CD4-positive, CD25-positive, alpha-beta regulatory T cell (primary cell): ENCODE data around the gene PSPN. TPM values are rescaled to one million over a fixed set of nuclear protein-coding genes. Genes with fewer than 3 reads are reported as not detected.
"Not testable (repeated sequence)": the region's sequence is repeated elsewhere in the genome, so short reads cannot be mapped to it uniquely, and the experiment has no call there.

Experiments
- ATAC-seq, 2 donors: fragments of 150-1000 bp; cut with Tn5 transposase; one replicate each; pipeline ENCODE4 v1.10.0; 2021; ENCODE audit warnings: low read depth in 2 of 2, moderate number of reproducible peaks in 2 of 2, moderate library complexity in 1 of 2
- DNase-seq, 3 donors: peaks; one replicate each; pipeline versions ENCODE4 v3.0.0 to v3.0.0-alpha.2; 2012 to 2022; ENCODE audit warnings: mixed read lengths in 1 of 3
- H3K27ac ChIP-seq: one replicate; pipeline ENCODE4 v1.7.0; 2013; ENCODE audit warnings: mild to moderate bottlenecking, low read length; ENCODE audit not compliant: insufficient read depth, poor library complexity, severe bottlenecking
- H3K27me3 ChIP-seq: one replicate; pipeline ENCODE4 v1.7.0; 2013; ENCODE audit warnings: low read length; ENCODE audit not compliant: control insufficient read depth, insufficient read depth
- H3K36me3 ChIP-seq: one replicate; pipeline ENCODE4 v1.7.0; 2013; ENCODE audit warnings: mild to moderate bottlenecking, low read length, moderate library complexity; ENCODE audit not compliant: control insufficient read depth, insufficient read depth
- H3K4me1 ChIP-seq: 2 replicates; pipeline ENCODE4 v1.7.0; 2013; ENCODE audit warnings: mild to moderate bottlenecking, low read length; ENCODE audit not compliant: insufficient read depth, control insufficient read depth, poor library complexity, severe bottlenecking
- H3K4me3 ChIP-seq: one replicate; pipeline ENCODE4 v1.7.0; 2013; ENCODE audit warnings: low read depth, mild to moderate bottlenecking, low read length, moderate library complexity
- H3K9me3 ChIP-seq, 2 experiments: 1 replicate in 1 of 2; 2 replicates in 1 of 2; pipeline ENCODE4 v1.7.0; 2013; ENCODE audit warnings: low read length in 2 of 2, mild to moderate bottlenecking in 1 of 2, moderate library complexity in 1 of 2; ENCODE audit not compliant: control insufficient read depth in 2 of 2
- H3K27ac Mint-ChIP-seq, 3 donors: one replicate each; pipeline ENCODE4 v1.8.0; 2020 to 2022; ENCODE audit warnings: mild to moderate bottlenecking in 3 of 3, mixed read lengths in 3 of 3, moderate library complexity in 2 of 3
- H3K27me3 Mint-ChIP-seq: one replicate; pipeline ENCODE4 v1.8.0; 2022; ENCODE audit warnings: mild to moderate bottlenecking, mixed read lengths
- H3K36me3 Mint-ChIP-seq: one replicate; pipeline ENCODE4 v1.8.0; 2020; ENCODE audit warnings: mixed read lengths
- H3K4me1 Mint-ChIP-seq, 4 donors: one replicate each; pipeline ENCODE4 v1.8.0; 2020 to 2022; ENCODE audit warnings: mixed read lengths in 4 of 4, mild to moderate bottlenecking in 1 of 4
- H3K4me3 Mint-ChIP-seq, 4 donors: one replicate each; pipeline ENCODE4 v1.8.0; 2020 to 2022; ENCODE audit warnings: mild to moderate bottlenecking in 4 of 4, mixed read lengths in 4 of 4, moderate library complexity in 3 of 4
- H3K9me3 Mint-ChIP-seq, 7 donors: one replicate each; pipeline ENCODE4 v1.8.0; 2020 to 2022; ENCODE audit warnings: mixed read lengths in 7 of 7, mild to moderate bottlenecking in 3 of 7, moderate library complexity in 2 of 7
- polyA plus RNA-seq, 4 donors: library from polyadenylated mRNA; unstranded; fragments of 300-500 nt; fragmentation: Illumina TruSeq; gene quantifications; one replicate each; pipeline ENCODE4 v1.2.3, GENCODE V29; 2021
- total RNA-seq: library from RNA; stranded (reverse); gene quantifications from one replicate; pipeline ENCODE4 v1.2.3, GENCODE V29; 2022

Gene PSPN
- total and polyA plus RNA-seq, 5 donors from 2014 or later = 0.41 to 1.0 (median 0.72) TPM

DNA sequence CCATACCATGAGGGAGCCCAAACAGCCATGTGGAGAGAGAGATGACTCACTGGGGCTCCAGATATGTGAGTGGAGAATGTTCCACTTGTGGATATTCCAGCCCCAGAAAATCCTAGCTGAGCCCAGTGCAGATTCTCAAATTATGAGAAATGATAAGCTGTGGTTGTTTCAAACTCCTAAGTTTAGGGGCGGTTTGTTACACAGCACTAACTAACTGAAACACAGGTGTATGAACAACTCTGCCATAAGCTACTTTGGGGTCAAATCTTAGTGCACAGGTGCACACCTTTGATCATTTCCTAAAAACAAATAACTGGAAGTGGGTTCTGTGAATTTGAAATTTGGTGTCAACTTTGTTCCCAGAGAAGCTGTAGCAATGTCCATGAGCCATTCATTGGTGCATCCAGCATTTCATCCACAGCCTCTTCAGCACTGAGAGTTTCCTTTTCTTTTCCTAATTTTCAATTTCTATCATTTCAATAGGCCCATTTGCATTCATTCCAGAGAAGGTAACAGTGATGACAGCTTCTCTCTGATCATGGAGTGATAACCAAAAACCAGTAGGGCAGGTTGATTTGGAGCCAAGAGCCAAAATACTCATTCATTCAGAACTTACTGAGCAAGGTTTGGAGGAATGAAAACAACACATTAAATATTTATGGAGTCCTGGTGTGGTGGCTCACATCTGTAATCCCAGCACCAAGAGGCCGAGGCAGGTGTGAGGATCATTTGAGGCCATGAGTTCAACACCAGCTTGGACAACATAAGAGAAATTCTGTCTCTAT is 23.2 kb downstream of the PSPN start:
- no peaks in the 10 kb centered on the region for H3K9me3 ChIP-seq
- DNase-seq = no peak
- peaks cover 14% of the 10 kb centered on the region for H3K36me3 ChIP-seq
- Mint-ChIP-seq H3K9me3 (no peaks in the 10 kb centered on the region), H3K27ac (no peak overlapping the region), H3K4me1 (no peaks in the 10 kb centered on the region), H3K27me3 (no peaks in the 10 kb centered on the region), H3K4me3 (no peak overlapping the region), H3K36me3 (peaks cover 15% of the 10 kb centered on the region)
- H3K4me1 ChIP-seq = no peaks in the 10 kb centered on the region
- H3K4me3 ChIP-seq = no peak overlapping the region
- no peak for ATAC-seq
- no peaks in the 10 kb centered on the region for H3K27me3 ChIP-seq
- no peak overlapping the region for H3K27ac ChIP-seq

DNA sequence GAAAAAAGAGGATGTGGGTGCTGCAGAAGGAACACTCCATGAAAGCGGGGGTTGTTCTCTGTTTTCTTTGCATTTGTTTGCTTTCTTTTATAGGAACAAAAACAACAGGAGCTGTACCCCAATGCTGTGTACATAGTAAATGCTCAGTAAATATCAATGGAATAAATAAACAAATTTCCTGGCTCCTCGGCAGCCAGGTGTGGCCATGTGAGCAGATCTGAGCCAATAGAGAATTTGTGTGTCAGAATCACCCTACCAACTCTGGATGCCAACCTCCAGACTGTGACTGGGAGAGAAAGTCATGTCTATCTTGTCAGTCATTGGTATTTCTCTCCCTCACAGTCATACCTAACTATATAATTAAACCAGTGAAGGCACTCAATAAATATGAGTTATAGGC is 25.0 kb downstream of the PSPN start:
- Histone ChIP-seq H3K4me3 (no peak overlapping the region), H3K36me3 (peaks cover 10% of the 10 kb centered on the region), H3K27ac (no peak overlapping the region), H3K9me3 (no peaks in the 10 kb centered on the region), H3K4me1 (no peaks in the 10 kb centered on the region), H3K27me3 (no peaks in the 10 kb centered on the region)
- peaks cover 18% of the 10 kb centered on the region for H3K36me3 Mint-ChIP-seq
- no peaks in the 10 kb centered on the region for H3K4me1 Mint-ChIP-seq
- DNase-seq = no peak
- H3K9me3 Mint-ChIP-seq = no peaks in the 10 kb centered on the region
- ATAC-seq = no peak
- no peak overlapping the region for H3K27ac Mint-ChIP-seq
- H3K4me3 Mint-ChIP-seq = no peak overlapping the region
- no peaks in the 10 kb centered on the region for H3K27me3 Mint-ChIP-seq

DNA sequence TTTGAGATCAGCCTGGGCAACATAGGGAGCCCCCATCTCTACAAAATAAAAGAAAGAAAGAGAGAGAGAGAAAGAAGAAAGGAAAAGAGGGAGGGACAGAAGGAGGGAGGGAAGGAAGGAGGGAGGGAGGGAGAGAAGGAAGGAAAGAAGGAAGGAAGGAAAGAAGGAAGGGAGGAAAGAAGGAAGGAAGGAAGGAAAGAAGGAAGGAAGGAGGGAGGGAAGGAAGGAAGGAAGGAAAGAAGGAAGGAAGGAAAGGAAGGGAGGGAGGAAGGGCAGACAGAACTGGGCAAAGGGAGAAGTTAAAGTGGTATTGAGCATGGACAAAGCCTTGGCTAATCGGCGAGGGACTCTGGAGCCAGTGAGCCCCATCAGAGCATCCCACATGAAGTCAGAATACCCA is 26.5 kb downstream of the PSPN start:
- H3K27ac ChIP-seq, H3K4me3 Mint-ChIP-seq, H3K4me1 ChIP-seq, H3K27ac Mint-ChIP-seq, H3K27me3 ChIP-seq, H3K4me3 ChIP-seq, H3K9me3 ChIP-seq, H3K27me3 Mint-ChIP-seq, DNase-seq, H3K9me3 Mint-ChIP-seq, ATAC-seq, H3K4me1 Mint-ChIP-seq: not testable (repeated sequence)
- H3K36me3 ChIP-seq = peaks cover 10% of the 10 kb centered on the region
- peaks cover 18% of the 10 kb centered on the region for H3K36me3 Mint-ChIP-seq

DNA sequence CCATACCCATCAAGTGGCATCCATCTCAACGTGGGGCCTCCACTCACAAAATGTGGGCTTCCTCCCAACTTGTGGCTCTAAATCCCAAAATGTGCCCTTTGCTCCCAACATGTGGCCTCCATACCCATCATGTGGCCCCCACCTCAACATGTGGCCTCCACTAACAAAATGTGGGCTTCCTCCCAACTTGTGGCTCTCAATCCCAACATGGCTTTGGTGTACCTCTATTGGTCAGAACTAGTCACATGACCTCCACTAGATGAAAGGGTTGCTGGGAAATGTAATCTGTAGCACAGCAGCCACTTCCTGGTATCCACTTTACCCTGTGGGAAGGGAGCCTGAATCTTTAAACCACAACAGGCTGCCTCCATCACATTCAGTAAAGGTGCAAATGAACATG is 32.3 kb downstream of the PSPN start:
- Histone ChIP-seq H3K4me1 (no peaks in the 10 kb centered on the region), H3K4me3 (no peak overlapping the region), H3K36me3 (no peaks in the 10 kb centered on the region), H3K27ac (no peak overlapping the region), H3K9me3 (peaks cover 0 to 3% of the 10 kb centered on the region in 2 experiments), H3K27me3 (no peaks in the 10 kb centered on the region)
- Mint-ChIP-seq H3K27ac (no peak overlapping the region), H3K9me3 (no peaks in the 10 kb centered on the region), H3K27me3 (no peaks in the 10 kb centered on the region), H3K36me3 (peaks cover 5% of the 10 kb centered on the region), H3K4me1 (peaks cover 0 to 2% (median 0%) of the 10 kb centered on the region in 4 donors), H3K4me3 (no peak overlapping the region)
- DNase-seq (no peak), ATAC-seq (no peak)

DNA sequence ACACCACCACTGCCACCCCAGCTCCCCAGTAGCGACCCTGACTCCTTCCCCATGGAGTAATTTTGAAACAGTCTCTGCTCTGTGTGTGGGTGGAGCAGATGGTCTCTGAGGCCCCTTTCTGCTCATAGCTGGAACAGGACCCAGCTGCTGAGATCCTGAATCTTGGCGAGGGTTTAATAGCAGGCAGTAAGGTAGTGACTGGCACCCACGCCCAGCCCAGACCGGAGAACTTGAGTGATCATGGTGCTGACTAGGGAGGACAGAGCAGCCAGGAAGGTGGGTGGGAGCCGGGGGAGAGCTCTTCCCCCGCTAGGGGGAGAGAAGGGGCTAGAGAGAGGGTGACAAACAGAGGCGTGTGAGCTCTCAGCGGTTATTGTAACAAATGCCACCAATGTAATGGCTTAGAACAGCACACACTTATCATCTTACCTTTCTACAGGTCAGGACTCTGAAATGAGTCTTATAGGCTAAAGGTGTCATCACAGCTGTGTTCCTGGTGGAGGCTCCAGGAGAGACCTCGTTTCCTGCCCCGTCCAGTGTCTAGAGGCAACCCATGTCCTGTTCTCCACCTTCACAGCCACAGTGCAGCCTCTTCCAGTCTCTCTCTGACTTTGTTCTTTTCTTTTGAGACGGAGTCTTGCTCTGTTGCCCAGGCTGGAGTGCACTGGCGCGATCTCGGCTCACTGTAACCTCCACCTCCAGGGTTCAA is 35.1 kb downstream of the PSPN start:
- H3K27ac ChIP-seq = no peak overlapping the region
- DNase-seq (no peak), ATAC-seq (no peak)
- Mint-ChIP-seq H3K9me3 (no peaks in the 10 kb centered on the region), H3K27ac (no peak overlapping the region), H3K4me3 (no peak overlapping the region), H3K36me3 (no peaks in the 10 kb centered on the region), H3K4me1 (peaks cover 0 to 2% (median 0%) of the 10 kb centered on the region in 4 donors), H3K27me3 (no peaks in the 10 kb centered on the region)
- no peaks in the 10 kb centered on the region for H3K27me3 ChIP-seq
- no peaks in the 10 kb centered on the region for H3K4me1 ChIP-seq
- no peaks in the 10 kb centered on the region for H3K36me3 ChIP-seq
- peaks cover 0 to 3% of the 10 kb centered on the region in 2 experiments for H3K9me3 ChIP-seq
- no peak overlapping the region for H3K4me3 ChIP-seq

DNA sequence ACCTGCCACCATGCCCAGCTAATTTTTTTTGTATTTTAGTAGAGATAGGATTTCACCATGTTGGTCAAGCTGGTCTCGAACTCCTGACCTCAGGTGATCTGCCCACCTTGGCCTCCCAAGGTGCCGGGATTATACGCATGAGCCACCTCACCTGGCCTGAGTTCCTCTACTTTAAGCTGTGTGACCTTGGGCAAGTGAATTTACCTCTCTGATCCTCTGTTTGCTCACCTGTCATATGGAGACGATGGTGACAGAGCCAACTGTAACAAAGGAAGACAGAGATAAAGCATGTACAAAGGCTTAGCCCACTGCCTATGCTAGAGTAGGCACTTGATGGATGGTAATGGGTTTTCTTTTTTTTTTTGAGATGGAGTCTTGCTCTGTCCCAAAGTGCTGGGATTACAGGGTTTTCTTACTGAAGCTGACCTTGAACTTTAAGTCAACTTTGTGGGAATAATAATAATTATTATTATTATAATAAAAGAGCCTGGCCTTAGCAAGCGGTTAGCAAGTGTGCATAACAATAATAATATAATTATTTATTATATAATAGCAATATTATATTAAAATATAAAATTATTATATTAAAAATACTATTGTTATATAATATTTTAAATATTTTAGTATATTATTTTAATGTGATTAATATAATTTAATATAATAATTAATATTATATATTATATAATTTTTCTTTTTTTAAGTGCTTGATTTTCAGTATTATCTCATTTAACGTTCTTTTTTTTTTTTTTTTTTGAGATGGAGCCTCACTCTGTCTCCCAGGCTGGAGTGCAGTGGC is 41.0 kb downstream of the PSPN start:
- Histone ChIP-seq H3K27ac (no peak overlapping the region), H3K4me3 (no peak overlapping the region), H3K4me1 (no peaks in the 10 kb centered on the region), H3K36me3 (no peaks in the 10 kb centered on the region), H3K27me3 (no peaks in the 10 kb centered on the region), H3K9me3 (peaks cover 0 to 3% of the 10 kb centered on the region in 2 experiments)
- no peaks in the 10 kb centered on the region for H3K4me1 Mint-ChIP-seq
- ATAC-seq = no peak
- H3K4me3 Mint-ChIP-seq = no peak overlapping the region
- DNase-seq = no peak
- H3K27ac Mint-ChIP-seq = no peak overlapping the region
- no peaks in the 10 kb centered on the region for H3K27me3 Mint-ChIP-seq
- no peaks in the 10 kb centered on the region for H3K9me3 Mint-ChIP-seq
- no peaks in the 10 kb centered on the region for H3K36me3 Mint-ChIP-seq

DNA sequence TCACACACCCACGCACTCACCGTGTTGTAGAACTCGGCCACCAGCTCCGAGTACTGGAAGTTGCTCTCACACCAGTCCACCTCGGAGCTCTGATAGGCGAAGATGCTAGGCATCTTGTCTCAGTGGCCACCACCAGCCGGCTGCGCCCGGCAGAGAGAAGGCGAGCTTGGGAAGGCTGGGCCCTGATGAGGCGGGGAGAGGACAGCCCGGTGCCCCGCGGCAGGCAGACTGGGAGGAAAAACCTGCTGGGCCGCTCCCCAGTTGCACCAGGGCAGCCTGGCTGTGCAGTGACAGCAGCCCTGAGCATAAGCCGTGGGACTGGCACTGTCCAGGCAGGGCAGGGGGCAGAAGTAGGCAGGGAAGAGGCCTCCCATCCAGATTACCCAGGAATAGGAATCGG is 42.3 kb downstream of the PSPN start, which contains the start of gene ACER1:
ACER1 (minus strand) TSS at position 174 of the 400 bp plus-strand sequence; CDS start at position 113, 61 bp downstream.
- Histone ChIP-seq H3K4me1 (no peaks in the 10 kb centered on the region), H3K4me3 (no peak within 1 kb of the TSS), H3K27ac (no peak within 1 kb of the TSS), H3K27me3 (no peaks in the 10 kb centered on the region), H3K36me3 (no peaks in the 10 kb centered on the region), H3K9me3 (no peaks in the 10 kb centered on the region)
- Mint-ChIP-seq H3K27ac (no peak within 1 kb of the TSS), H3K27me3 (no peaks in the 10 kb centered on the region), H3K4me3 (no peak within 1 kb of the TSS), H3K4me1 (no peaks in the 10 kb centered on the region), H3K36me3 (no peaks in the 10 kb centered on the region), H3K9me3 (no peaks in the 10 kb centered on the region)
- no peak for ATAC-seq
- DNase-seq = no peak
